Measurements from ENCODE around the gene FBXO8. TPM values are rescaled to one million over a fixed set of nuclear protein-coding genes. Genes with fewer than 3 reads are reported as not detected.
A peak's percentile ranks its signal among the peaks of the same experiment; 100 is the strongest.

Gene FBXO8
- total and polyA plus RNA-seq, 4 donors: 15.6 to 48.0 (median 22.3) TPM

DNA sequence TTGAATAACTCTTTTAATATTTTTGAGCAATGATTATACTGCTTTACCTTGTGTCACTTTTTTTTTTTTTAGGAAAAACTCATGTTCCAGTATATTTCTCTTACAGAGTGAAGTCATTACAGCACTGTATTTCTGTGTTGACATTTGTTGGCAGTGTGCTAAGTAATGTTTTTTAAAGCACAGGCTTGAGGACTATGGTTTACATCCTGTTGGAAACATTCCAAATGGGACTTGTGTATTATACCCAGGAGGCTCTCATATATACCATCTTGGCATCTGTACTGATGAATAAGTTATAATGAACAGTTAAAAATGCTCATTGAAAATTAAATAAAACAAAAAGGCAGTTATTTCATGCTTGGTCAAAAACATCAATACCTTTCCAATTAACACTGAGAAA, 34.1 kb upstream of the FBXO8 start:
- DNase-seq: peak in 2 of 3 donors; percentile 47 to 56
- H3K9me3 ChIP-seq (ENCODE audit: control insufficient read depth in 4 of 4, insufficient read depth in 3 of 4, low read length in 3 of 4): no peaks in the 10 kb centered on the region
- TF ChIP-seq, protein P1, sequence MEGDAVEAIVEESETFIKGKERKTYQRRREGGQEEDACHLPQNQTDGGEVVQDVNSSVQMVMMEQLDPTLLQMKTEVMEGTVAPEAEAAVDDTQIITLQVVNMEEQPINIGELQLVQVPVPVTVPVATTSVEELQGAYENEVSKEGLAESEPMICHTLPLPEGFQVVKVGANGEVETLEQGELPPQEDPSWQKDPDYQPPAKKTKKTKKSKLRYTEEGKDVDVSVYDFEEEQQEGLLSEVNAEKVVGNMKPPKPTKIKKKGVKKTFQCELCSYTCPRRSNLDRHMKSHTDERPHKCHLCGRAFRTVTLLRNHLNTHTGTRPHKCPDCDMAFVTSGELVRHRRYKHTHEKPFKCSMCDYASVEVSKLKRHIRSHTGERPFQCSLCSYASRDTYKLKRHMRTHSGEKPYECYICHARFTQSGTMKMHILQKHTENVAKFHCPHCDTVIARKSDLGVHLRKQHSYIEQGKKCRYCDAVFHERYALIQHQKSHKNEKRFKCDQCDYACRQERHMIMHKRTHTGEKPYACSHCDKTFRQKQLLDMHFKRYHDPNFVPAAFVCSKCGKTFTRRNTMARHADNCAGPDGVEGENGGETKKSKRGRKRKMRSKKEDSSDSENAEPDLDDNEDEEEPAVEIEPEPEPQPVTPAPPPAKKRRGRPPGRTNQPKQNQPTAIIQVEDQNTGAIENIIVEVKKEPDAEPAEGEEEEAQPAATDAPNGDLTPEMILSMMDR (IDR thresholded peaks at IDR 0.05; ENCODE audit: control extremely low read depth, extremely low read depth): no peak

DNA sequence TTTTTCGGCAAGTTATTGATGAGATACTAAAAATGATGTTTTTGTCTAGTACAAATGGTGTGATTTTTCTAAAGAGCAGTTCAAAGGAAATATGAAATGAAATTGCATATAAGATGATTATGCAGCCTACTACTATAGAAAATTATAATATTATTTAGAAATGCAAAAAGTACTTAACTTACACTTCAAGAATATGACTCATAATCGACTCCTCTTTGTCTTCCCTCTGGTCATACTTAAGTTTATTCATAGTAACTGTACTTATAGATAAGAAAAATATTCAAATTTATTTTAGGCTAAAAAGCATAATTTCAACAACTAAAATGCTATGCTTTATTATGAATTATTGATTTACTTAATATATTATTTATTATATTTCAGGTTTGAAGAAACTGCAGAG, 33.5 kb upstream of the FBXO8 start:
- Histone ChIP-seq H3K27me3 (ENCODE audit: control insufficient read depth in 3 of 3, insufficient read depth in 3 of 3, low read length in 2 of 3) (no peaks in the 10 kb centered on the region), H3K36me3 (ENCODE audit: control insufficient read depth in 4 of 4, insufficient read depth in 4 of 4, low read length in 4 of 4) (peaks cover 0 to 16% (median 2%) of the 10 kb centered on the region in 4 donors), H3K27ac (ENCODE audit: low read depth in 1 of 2, low read length in 1 of 2) (no peak overlapping the region), H3K4me3 (no peak overlapping the region), H3K9me3 (ENCODE audit: control insufficient read depth in 4 of 4, insufficient read depth in 3 of 4, low read length in 3 of 4) (no peaks in the 10 kb centered on the region), H3K4me1 (ENCODE audit: control insufficient read depth in 5 of 5, insufficient read depth in 5 of 5, low read length in 5 of 5) (peaks cover 0 to 4% (median 0%) of the 10 kb centered on the region in 5 donors), H3K9ac (ENCODE audit: insufficient read depth in 1 of 2, low read length in 2 of 2) (no peak overlapping the region)
- no peak for ATAC-seq (ENCODE audit: insufficient read depth, low FRiP score)
- 73 to 74% methylated on average over 2 of the region's 2 CpGs for WGBS, 2 donors
- TF ChIP-seq, protein P1 (IDR thresholded peaks at IDR 0.05; ENCODE audit: control extremely low read depth, extremely low read depth): no peak
- DNase-seq: no peak

More for the DNA sequence above, 34.1 kb upstream of the FBXO8 start:
- Histone ChIP-seq H3K4me1 (ENCODE audit: control insufficient read depth in 5 of 5, insufficient read depth in 5 of 5, low read length in 5 of 5) (peaks cover 0 to 4% (median 0%) of the 10 kb centered on the region in 5 donors), H3K36me3 (ENCODE audit: control insufficient read depth in 4 of 4, insufficient read depth in 4 of 4, low read length in 4 of 4) (peaks cover 0 to 13% (median 2%) of the 10 kb centered on the region in 4 donors), H3K4me3 (no peak overlapping the region), H3K9ac (ENCODE audit: insufficient read depth in 1 of 2, low read length in 2 of 2) (no peak overlapping the region), H3K27ac (ENCODE audit: low read depth in 1 of 2, low read length in 1 of 2) (no peak overlapping the region), H3K27me3 (ENCODE audit: control insufficient read depth in 3 of 3, insufficient read depth in 3 of 3, low read length in 2 of 3) (no peaks in the 10 kb centered on the region)
- no peak for ATAC-seq (ENCODE audit: insufficient read depth, low FRiP score)

DNA sequence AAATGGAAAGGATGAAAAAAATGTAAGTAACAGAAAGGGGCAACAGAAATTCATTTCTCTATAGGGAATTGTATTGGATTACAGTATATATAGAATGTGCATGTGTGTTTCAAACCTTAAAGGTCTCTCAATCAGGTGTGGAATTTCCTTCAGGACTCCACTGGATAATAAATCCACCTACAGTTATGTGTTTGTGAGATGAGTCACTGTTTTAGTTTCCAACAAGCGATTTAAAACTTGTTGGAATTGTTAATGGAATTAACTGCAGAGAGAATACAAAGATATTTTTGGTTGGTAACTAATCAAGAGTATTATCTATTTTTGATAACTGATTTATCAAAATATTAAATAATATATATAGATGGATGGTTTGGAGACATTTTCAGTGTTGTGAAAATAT, 33.1 kb upstream of the FBXO8 start:
- peaks cover 0 to 16% (median 2%) of the 10 kb centered on the region in 4 donors for H3K36me3 ChIP-seq (ENCODE audit: control insufficient read depth in 4 of 4, insufficient read depth in 4 of 4, low read length in 4 of 4)
- no peak overlapping the region for H3K9ac ChIP-seq (ENCODE audit: insufficient read depth in 1 of 2, low read length in 2 of 2)
- H3K4me3 ChIP-seq: no peak overlapping the region
- no peak for ATAC-seq (ENCODE audit: insufficient read depth, low FRiP score)
- 95 to 97% methylated on average over 1 of the region's 1 CpG for WGBS, 2 donors
- TF ChIP-seq, protein P1 (IDR thresholded peaks at IDR 0.05; ENCODE audit: control extremely low read depth, extremely low read depth): no peak
- H3K27ac ChIP-seq (ENCODE audit: low read depth in 1 of 2, low read length in 1 of 2): no peak overlapping the region
- H3K27me3 ChIP-seq (ENCODE audit: control insufficient read depth in 3 of 3, insufficient read depth in 3 of 3, low read length in 2 of 3): no peaks in the 10 kb centered on the region
- H3K9me3 ChIP-seq (ENCODE audit: control insufficient read depth in 4 of 4, insufficient read depth in 3 of 4, low read length in 3 of 4): no peaks in the 10 kb centered on the region
- H3K4me1 ChIP-seq (ENCODE audit: control insufficient read depth in 5 of 5, insufficient read depth in 5 of 5, low read length in 5 of 5): peaks cover 0 to 4% (median 0%) of the 10 kb centered on the region in 5 donors
- no peak for DNase-seq

DNA sequence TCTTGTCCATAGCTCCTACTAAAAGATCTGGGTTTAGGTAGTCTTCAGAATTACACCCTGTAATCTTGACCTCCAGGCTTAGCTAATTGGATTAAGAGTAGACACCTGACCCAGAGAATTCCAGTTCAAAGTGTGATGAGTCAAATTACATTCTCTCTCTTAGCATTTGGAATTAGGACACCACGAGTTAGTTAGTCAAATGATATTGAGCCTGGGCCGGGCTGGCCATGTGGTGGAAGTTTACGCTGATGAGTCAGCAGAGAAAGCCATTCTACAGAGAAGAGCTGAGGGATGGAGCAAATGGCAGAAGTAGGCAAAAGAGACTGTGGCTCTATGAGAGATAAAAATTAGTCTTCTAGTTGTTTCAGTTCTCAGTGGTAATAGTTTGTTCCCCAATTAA, 31.3 kb upstream of the FBXO8 start:
- 93% methylated on average over 3 of the region's 3 CpGs for WGBS, 2 donors
- no peak for ATAC-seq (ENCODE audit: insufficient read depth, low FRiP score)
- no peaks in the 10 kb centered on the region for H3K4me1 ChIP-seq (ENCODE audit: control insufficient read depth in 5 of 5, insufficient read depth in 5 of 5, low read length in 5 of 5)
- H3K27ac ChIP-seq (ENCODE audit: low read depth in 1 of 2, low read length in 1 of 2): no peak overlapping the region
- no peak overlapping the region for H3K4me3 ChIP-seq
- TF ChIP-seq, protein P1 (IDR thresholded peaks at IDR 0.05; ENCODE audit: control extremely low read depth, extremely low read depth): no peak
- H3K9me3 ChIP-seq (ENCODE audit: control insufficient read depth in 4 of 4, insufficient read depth in 3 of 4, low read length in 3 of 4): no peaks in the 10 kb centered on the region
- no peak overlapping the region for H3K9ac ChIP-seq (ENCODE audit: insufficient read depth in 1 of 2, low read length in 2 of 2)
- H3K36me3 ChIP-seq (ENCODE audit: control insufficient read depth in 4 of 4, insufficient read depth in 4 of 4, low read length in 4 of 4): peaks cover 0 to 16% (median 2%) of the 10 kb centered on the region in 4 donors
- no peak for DNase-seq
- H3K27me3 ChIP-seq (ENCODE audit: control insufficient read depth in 3 of 3, insufficient read depth in 3 of 3, low read length in 2 of 3): no peaks in the 10 kb centered on the region

Measured in lung (tissue), 12 donors.